GM10266 (cell line): ENCODE measurements around the gene PPP1CC.

Source experiments
- DNase-seq: peaks from one replicate; pipeline ENCODE4 v3.0.0; 2012; ENCODE audit errors: extremely low spot score
- CTCF ChIP-seq: IDR thresholded peaks from 2 replicates; pipeline ENCODE4 v1.5.1; 2012; ENCODE audit warnings: mild to moderate bottlenecking, low read depth; ENCODE audit not compliant: control insufficient read depth, insufficient read depth; ENCODE audit errors: missing control alignments

The PPP1CC gene

GRCh38 chr12:110686294-110686903, 56.3 kb downstream of the PPP1CC start:
- TF ChIP-seq CTCF, result no peak
- DNase-seq, result no peak

- DNase-seq, result no peak
- no peak for TF ChIP-seq CTCF
Measured at GRCh38 chr12:110684312-110684836, 58.3 kb downstream of the PPP1CC start.

GRCh38 chr12:110683888-110684287, 58.8 kb downstream of the PPP1CC start:
- no peak for TF ChIP-seq CTCF
- no peak for DNase-seq

GRCh38 chr12:110680032-110680431, 62.7 kb downstream of the PPP1CC start:
- DNase-seq, result no peak
- no peak for TF ChIP-seq CTCF

GRCh38 chr12:110679201-110679600, 63.5 kb downstream of the PPP1CC start:
- TF ChIP-seq CTCF, result no peak
- DNase-seq, result no peak

GRCh38 chr12:110677982-110678381, 64.7 kb downstream of the PPP1CC start:
- DNase-seq, result no peak
- TF ChIP-seq CTCF, result no peak

GRCh38 chr12:110677206-110677911, 65.3 kb downstream of the PPP1CC start:
- peak; percentile 70 for DNase-seq
- no peak for TF ChIP-seq CTCF
